Stimulated activated CD8-positive, alpha-beta memory T cell treated with anti-CD3 and anti-CD28 coated beads, Interleukin-15, amount 100 ng/mL, for 48 hours (primary cell): ENCODE data around the gene COX19.

Source experiments
- DNase-seq, 2 donors: peaks; one replicate each; pipeline ENCODE4 v3.0.0-alpha.2; 2020; ENCODE audit warnings: low read depth in 2 of 2

Gene COX19

GRCh38 chr7:992709-993607 lies 17.6 kb upstream of the COX19 start:
- DNase-seq: peak; percentile 89 to 90

GRCh38 chr7:991729-992656 lies 16.6 kb upstream of the COX19 start:
- DNase-seq: no peak

DNA sequence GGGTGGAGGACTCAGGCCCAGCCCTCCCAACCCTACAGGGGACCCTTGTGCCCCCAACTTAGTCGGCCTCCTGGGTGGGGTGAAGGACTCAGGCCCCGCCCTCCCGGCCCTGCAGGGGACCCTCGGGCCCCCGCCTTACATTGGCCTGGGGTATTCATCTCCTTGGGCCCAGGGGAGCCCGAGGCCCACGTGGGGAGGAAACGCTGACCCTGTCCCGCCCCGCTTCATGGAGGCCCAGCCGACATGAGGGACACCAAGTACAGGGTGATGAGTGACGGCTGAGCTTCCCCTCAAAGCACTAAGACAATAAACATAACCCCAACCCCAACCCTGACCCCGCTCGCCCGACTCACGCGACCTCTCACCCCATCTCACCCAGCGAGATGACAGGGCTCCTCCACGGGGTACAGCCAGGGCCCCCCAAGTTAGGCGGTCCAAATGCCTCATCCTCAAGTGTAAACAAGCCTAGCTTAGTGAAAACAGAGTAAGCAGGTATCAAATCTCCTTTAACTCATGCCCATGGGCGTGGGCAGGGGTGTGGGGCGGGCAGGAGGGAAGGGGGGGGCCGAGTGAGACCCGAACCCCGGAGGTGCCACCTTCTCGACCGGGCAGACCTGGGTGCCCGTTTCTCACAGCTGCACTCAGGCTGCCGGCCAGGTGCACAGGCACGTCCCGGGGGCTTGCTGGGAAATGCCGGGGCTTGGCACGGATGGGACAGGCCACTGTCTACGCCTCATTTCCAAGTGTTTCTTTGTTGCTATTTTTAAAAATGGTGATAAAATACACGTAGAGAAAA lies 15.8 kb upstream of the COX19 start:
- DNase-seq: no peak

DNA sequence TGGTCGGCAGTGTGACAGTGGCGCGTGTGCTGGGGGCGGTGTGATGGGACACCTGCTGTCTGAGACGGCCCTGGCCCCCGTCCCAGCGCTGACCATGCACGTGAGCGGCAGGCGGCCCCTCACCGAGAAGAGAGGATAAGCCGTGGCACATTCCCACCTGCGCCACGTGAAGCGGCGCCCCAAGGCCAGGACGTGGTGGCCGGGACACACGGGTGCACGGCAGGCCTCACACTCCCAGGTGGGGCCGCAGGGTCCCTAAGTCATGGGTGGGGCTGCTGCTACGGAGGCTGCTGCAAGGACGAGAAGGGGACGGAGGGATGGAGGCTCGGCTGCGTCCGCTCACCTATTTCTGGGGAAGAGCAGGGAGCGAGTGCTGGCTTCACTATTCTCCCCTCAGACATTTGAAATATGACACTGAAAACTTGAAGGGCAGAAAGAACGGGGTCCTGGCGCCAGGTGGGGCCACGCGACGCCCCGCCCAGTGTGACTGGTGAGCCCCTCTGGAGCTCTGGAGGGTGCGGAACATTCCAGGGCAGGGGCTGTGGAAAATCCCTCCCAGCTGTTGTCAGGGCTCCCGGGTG lies 15.1 kb upstream of the COX19 start:
- DNase-seq: no peak

DNA sequence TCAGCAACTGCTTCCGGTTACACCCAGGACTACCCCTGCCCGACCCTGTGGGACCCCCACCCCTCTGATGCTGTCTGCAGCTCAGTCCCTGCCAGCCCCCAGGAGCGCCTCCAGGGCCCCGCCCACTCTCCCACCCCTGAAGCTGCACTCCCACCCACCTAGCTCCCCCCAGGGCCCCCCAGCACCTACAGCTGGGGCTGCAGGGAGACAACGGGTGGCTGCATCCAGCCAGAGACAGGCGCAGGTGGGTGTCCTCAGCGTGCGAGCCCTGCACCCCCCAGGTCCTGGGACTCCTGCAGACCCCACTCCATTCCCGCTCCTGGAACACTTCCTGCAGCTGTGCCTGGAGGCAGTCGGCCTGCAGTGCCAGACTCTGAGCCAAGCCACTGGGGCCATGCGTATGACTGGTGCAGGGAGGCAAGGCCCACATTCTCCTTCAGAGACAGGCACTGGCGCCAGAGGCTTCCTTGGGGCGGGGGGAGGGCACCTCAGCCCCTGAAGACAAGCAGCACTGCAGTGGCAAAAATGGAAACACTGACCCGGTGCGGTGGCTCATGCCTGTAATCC lies 13.7 kb upstream of the COX19 start:
- DNase-seq: no peak

- no peak for DNase-seq
These were observed 13.1 kb upstream of the COX19 start for GRCh38 chr7:988426-988911.

- DNase-seq: no peak
These were observed 12.6 kb upstream of the COX19 start for GRCh38 chr7:987909-988308.

DNA sequence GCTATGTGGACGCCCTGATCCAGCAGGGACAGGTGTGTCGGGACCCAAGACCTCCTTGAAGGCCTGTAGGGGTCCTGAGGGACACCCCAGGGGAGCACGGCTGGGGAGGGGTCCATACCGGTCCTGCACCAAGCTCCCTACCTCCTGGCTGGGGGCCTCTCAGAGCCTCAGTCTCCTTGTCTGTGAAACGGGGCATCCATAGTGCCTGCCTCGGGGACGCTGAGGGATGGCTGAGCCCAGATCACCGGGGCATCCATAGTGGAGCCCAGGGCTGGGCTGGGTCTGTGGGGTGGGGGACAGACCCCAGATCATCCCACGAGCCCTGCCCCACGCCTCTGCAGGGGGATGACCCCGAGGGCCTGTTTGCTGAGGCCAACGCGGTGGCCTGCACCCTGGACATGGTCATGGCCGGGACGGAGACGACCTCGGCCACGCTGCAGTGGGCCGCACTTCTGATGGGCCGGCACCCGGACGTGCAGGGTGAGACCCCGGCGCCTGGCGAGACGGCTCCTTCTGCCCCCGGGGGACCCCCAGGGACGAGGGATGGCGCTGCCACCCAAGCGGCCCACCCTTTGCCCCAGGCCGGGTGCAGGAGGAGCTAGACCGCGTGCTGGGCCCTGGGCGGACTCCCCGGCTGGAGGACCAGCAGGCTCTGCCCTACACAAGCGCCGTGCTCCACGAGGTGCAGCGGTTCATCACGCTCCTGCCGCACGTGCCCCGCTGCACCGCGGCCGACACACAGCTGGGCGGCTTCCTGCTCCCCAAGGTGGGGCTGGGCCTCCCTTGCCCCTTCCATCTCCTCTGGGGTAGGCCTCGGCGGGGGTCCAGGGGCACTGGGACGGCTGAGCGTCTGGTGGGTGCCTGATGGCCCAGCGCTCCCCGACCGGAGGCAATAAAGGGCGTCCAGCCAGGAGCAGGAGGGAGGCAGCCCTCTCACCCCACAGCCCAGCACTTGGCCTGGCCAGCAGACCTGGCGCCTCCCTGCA lies 11.7 kb upstream of the COX19 start:
- no peak for DNase-seq

DNA sequence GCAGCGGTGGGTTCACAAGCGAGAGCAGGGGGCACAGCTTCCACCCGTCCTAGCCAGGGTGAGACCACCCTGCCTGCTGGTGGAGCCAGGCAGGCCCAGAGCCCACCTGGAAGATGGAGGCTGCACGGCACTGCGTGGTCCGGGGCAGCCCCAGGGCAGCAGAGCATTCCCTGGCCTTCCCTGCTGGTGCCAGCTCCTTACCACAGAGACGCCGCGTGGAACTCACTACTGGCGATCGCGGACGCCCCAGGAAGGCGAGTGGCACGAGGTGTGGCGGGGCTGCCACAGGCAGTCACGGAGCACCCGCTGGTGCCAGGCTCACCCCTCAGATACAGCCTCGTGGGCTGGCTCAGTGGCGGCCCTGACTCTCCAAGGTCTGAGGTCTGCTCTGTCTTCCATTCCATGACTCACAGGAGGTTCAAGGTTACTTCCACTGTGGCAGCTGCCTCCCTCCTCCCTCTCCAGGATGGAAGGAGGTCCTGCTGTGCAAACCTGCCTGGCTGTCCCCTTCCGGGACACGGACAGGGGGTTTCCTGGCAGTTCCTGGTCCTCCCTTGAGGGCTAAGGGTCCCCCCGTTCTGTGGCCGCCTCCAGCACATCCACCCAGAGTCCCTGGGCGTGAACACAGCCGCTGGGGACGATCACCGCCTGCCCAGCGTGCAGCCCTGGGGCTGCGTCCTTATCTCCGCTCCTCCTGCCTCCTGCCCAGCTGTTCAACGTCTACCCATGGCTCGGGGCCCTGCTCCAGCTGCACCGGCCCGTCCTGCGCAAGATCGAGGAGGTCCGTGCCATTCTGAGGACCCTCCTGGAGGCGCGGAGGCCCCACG lies 10.8 kb upstream of the COX19 start:
- no peak for DNase-seq

DNA sequence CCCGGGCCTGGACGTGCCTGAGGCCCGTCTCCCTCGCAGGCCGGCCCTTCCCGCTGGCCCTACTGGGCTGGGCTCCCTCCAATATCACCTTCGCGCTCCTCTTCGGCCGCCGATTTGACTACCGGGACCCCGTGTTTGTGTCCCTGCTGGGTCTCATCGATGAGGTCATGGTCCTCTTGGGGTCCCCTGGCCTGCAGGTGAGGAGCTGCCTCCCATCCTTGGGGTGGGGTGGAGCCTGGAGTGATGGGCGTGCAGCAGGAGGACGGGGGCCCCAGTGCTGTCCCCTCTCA lies 9.7 kb upstream of the COX19 start:
- DNase-seq: no peak

DNA sequence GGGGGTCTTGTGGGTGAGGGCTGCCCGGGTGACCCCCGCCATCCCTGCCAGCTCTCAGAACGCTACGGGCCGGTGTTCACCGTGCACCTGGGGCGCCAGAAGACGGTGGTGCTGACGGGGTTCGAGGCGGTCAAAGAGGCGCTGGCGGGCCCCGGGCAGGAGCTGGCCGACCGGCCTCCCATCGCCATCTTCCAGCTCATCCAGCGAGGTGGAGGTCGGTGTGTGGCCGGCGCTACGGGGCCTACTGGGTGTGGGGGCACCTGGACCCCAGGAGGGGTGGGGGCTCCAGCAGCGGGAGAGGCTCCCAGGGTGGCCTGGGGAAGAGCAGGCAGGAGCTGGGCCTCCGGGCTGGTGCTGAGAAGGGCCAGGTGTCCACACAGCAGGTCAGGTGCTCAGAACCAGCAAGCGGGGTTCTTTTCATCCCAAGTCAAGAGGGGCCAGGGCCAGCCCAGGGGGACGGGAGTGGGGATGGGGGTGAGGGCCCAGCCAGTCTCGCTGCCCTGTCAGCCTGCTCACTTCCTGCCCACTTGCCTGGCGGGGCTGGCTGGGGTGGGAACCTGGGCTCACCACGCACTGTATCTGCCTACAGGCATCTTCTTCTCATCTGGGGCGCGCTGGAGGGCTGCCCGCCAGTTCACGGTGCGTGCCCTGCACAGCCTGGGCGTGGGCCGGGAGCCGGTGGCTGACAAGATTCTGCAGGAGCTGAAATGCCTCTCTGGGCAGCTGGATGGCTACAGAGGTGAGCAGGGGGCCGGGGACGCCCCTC lies 9.2 kb upstream of the COX19 start:
- DNase-seq: no peak

DNA sequence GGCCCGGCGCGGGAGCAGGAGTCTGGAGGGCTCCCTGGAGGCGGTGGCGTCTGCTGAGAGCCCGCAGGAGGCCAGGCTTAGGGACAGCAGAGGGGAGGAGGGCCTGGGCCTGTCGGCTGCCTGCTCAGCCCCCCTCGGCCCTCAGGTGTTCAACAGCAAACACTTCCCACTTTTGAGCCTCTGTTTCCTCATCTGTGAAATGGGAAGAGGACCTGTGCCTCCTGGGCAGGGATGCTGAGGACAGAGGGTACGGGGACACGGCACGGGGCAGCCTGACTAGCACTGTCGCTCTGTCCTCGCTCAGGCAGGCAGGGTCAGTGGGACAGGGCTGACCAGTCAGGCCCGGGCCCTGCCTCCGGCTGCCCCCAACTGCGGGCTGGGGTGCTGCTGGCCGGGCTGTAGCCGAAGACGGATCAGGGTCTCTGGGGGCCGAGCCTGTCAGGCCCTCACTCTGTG lies 8.3 kb upstream of the COX19 start:
- no peak for DNase-seq

GRCh38 chr7:983004-983615 lies 7.8 kb upstream of the COX19 start, which contains the start of gene CYP2W1:
TSS of gene CYP2W1 (plus strand) at chr7:983181. CDS start at chr7:983212, 31 bp downstream.
- no peak for DNase-seq

GRCh38 chr7:982511-983003 lies 7.2 kb upstream of the COX19 start:
- DNase-seq: no peak

- no peak for DNase-seq
These were observed 6.6 kb upstream of the COX19 start for GRCh38 chr7:981793-982510.

DNA sequence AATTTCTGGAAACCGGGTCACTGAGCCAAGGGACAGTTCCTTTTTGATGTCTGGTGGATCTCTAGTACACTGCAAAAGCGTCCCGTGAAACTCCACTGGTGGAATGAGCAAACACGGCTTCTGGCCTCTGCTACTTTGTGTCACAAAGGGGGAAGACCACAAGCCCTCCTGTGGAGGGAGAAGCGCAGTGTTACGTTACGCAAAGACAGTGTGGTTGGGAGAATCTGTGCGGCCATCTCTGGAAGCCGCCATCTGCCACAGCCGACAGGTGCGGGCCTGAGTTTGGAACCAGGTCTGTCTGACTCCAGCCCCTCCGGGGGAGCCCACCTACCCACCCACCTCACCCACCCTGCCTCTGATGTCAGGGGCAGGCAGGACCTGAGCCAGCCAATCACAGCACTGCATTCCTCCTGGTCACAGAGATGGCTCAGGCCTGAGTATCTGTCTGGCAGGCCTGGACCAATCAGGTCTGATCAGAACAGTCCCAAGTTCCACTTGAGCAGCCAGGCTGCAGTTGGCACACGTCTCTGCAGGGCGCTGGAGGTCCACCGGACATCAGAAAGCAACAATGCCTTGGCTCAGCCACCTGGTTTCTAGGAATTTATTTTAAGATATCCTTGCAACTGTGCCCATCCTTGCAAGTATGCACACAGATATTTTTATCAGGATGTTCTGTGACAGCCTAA lies 4.7 kb upstream of the COX19 start:
- no peak for DNase-seq
